22Rv1 (cell line): ENCODE data around the gene GMDS.

Source experiments
- ZFX ChIP-seq: fragments of 450-650 bp; IDR thresholded peaks from 2 replicates; pipeline ENCODE4 v1.6.1; 2017; ENCODE audit warnings: antibody characterized with exemption, borderline replicate concordance
- TF ChIP-seq, protein P1 (sequence below): fragments of 450-650 bp; IDR thresholded peaks from 2 replicates; pipeline ENCODE4 v1.5.1; 2017; ENCODE audit warnings: mild to moderate bottlenecking

- TF ChIP-seq, protein P1, sequence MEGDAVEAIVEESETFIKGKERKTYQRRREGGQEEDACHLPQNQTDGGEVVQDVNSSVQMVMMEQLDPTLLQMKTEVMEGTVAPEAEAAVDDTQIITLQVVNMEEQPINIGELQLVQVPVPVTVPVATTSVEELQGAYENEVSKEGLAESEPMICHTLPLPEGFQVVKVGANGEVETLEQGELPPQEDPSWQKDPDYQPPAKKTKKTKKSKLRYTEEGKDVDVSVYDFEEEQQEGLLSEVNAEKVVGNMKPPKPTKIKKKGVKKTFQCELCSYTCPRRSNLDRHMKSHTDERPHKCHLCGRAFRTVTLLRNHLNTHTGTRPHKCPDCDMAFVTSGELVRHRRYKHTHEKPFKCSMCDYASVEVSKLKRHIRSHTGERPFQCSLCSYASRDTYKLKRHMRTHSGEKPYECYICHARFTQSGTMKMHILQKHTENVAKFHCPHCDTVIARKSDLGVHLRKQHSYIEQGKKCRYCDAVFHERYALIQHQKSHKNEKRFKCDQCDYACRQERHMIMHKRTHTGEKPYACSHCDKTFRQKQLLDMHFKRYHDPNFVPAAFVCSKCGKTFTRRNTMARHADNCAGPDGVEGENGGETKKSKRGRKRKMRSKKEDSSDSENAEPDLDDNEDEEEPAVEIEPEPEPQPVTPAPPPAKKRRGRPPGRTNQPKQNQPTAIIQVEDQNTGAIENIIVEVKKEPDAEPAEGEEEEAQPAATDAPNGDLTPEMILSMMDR: no peak
- TF ChIP-seq ZFX: no peak
These were observed 404.3 kb downstream of the GMDS start for GRCh38 chr6:1841136-1841535.
